Liver (tissue), 3 donors: ENCODE measurements around the gene AVEN.

Experiments
- TAF1 ChIP-seq: conservative IDR thresholded peaks from 2 replicates; pipeline ENCODE4 v1.6.1; 2016; ENCODE audit warnings: antibody characterized with exemption, mild to moderate bottlenecking
- YY1 ChIP-seq: IDR thresholded peaks from 2 replicates; pipeline ENCODE4 v1.6.1; 2016; ENCODE audit warnings: antibody characterized with exemption, mild to moderate bottlenecking
- TF ChIP-seq, protein P1 (sequence below): fragments of 150-350 bp; IDR thresholded peaks from 2 replicates; pipeline ENCODE4 v1.5.1; 2017; ENCODE audit warnings: improper control_type of control experiment, low read depth, low read length; ENCODE audit not compliant: missing input control
- donor health status: healthy.
- donor health status: healthy.

GRCh38 chr15:34078900-34079299 lies 39.9 kb upstream of the AVEN start:
- TF ChIP-seq, protein P1, sequence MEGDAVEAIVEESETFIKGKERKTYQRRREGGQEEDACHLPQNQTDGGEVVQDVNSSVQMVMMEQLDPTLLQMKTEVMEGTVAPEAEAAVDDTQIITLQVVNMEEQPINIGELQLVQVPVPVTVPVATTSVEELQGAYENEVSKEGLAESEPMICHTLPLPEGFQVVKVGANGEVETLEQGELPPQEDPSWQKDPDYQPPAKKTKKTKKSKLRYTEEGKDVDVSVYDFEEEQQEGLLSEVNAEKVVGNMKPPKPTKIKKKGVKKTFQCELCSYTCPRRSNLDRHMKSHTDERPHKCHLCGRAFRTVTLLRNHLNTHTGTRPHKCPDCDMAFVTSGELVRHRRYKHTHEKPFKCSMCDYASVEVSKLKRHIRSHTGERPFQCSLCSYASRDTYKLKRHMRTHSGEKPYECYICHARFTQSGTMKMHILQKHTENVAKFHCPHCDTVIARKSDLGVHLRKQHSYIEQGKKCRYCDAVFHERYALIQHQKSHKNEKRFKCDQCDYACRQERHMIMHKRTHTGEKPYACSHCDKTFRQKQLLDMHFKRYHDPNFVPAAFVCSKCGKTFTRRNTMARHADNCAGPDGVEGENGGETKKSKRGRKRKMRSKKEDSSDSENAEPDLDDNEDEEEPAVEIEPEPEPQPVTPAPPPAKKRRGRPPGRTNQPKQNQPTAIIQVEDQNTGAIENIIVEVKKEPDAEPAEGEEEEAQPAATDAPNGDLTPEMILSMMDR, result no peak
- TF ChIP-seq TAF1 (no peak), YY1 (no peak)
